ENCODE results near the gene SIRPA. TPM values are rescaled to one million over a fixed set of nuclear protein-coding genes. Genes with fewer than 3 reads are reported as not detected.

Gene SIRPA
- total and polyA plus RNA-seq, 10 of the 15 experiments (the other 5 are each of a cell fraction or from before 2014, with no cell fraction given) = 1.7 to 13.2 (median 5.0) TPM

GRCh38 chr20:1854246-1854645, 41.0 kb upstream of the SIRPA start:
- POLR2A ChIA-PET = no interaction called here

More at GRCh38 chr20:1854246-1854645, 41.0 kb upstream of the SIRPA start:
- peaks cover 19% of the 10 kb centered on the region for H3K4me1 ChIP-seq (ENCODE audit: control insufficient read depth, insufficient read depth, low read length)
- H3K9ac ChIP-seq (ENCODE audit: control insufficient read depth, insufficient read depth, low read length) = no peak overlapping the region
- intact Hi-C loops (cut with micrococcal nuclease; ENCODE audit: unreplicated experiment) (no loop called here), in situ Hi-C loops (cut with MboI) (no loop called here)
- no TSS peak for BruUV-seq (replicated peaks)
- DNase-seq (ENCODE audit: low read depth, low spot score) = no peak
- ATAC-seq = no peak
- H4K20me1 ChIP-seq (ENCODE audit: control insufficient read depth, insufficient read depth) = no peaks in the 10 kb centered on the region
- no peak overlapping the region for H3K4me2 ChIP-seq (ENCODE audit: control insufficient read depth, insufficient read depth)
- H3K9me3 ChIP-seq (replicated peaks; ENCODE audit: control insufficient read depth, insufficient read depth, low read length) = no peaks in the 10 kb centered on the region
- no peak for FAIRE-seq
- no peaks in the 10 kb centered on the region for H3K27me3 ChIP-seq (replicated peaks in 1 of 2; ENCODE audit: control insufficient read depth in 2 of 2, insufficient read depth in 2 of 2, low read length in 1 of 2)
- WGBS (ENCODE audit: insufficient coverage, insufficient replicate concordance, low lambda C conversion rate, missing lambda C conversion rate) = 47% methylated on average over 5 of the region's 5 CpGs
- no peaks in the 10 kb centered on the region for H3K36me3 ChIP-seq (ENCODE audit: control insufficient read depth in 2 of 2, insufficient read depth in 2 of 2, low read length in 1 of 2)
- no peaks in the 10 kb centered on the region for H3K79me2 ChIP-seq (ENCODE audit: control insufficient read depth, insufficient read depth, low read length)
- H3K27ac ChIP-seq (ENCODE audit: control insufficient read depth, insufficient read depth) = no peak overlapping the region
- SMC1A ChIA-PET (ENCODE audit: uncharacterized antibody, unreplicated experiment) = interaction anchor here (1.1 kb wide), 1 partner anchor 52 kb away, joined by 3 read pairs; no protein-coding TSS in a partner anchor
- TF ChIP-seq RELB (IDR thresholded peaks at IDR 0.05; ENCODE audit: low read depth) = no peak
- no peak for TF ChIP-seq NFYA (IDR thresholded peaks at IDR 0.05; ENCODE audit: borderline replicate concordance, low read depth, low read length)
- TF ChIP-seq PAX8 (IDR thresholded peaks at IDR 0.05) = no peak
- TF ChIP-seq CBX5 (IDR thresholded peaks at IDR 0.05; ENCODE audit: low read depth) = no peak
- TF ChIP-seq NRF1 (conservative IDR thresholded peaks at IDR 0.05; ENCODE audit: low read depth, low read length) = no peak
- no peak for TF ChIP-seq BACH1 (IDR thresholded peaks at IDR 0.05; ENCODE audit: borderline replicate concordance)
- TF ChIP-seq SIX5 (IDR thresholded peaks at IDR 0.05; ENCODE audit: low read depth, low read length, severe bottlenecking) = no peak
- TF ChIP-seq MXI1 (IDR thresholded peaks at IDR 0.05; ENCODE audit: low read depth, low read length) = no peak
- no peak for TF ChIP-seq CEBPZ (IDR thresholded peaks at IDR 0.05; ENCODE audit: low read depth, low read length)
- TF ChIP-seq WRNIP1 (IDR thresholded peaks at IDR 0.05; ENCODE audit: borderline replicate concordance, low read depth, low read length) = no peak
- TF ChIP-seq MAX (IDR thresholded peaks at IDR 0.05; ENCODE audit: low read depth, low read length) = no peak
- TF ChIP-seq SMAD1 (IDR thresholded peaks at IDR 0.05; ENCODE audit: low read depth, partially characterized antibody) = no peak
- TF ChIP-seq POLR2AphosphoS5 (IDR thresholded peaks at IDR 0.05; ENCODE audit: low read length) = no peak
- no peak for TF ChIP-seq ZNF622 (IDR thresholded peaks at IDR 0.05)
- TF ChIP-seq IKZF1 (conservative IDR thresholded peaks at IDR 0.05) = no peak
- no peak for TF ChIP-seq POLR2AphosphoS2 (IDR thresholded peaks at IDR 0.05; ENCODE audit: low read depth, low read length)
- TF ChIP-seq RELA (IDR thresholded peaks at IDR 0.05; ENCODE audit: borderline replicate concordance, partially characterized antibody) = no peak
- no peak for TF ChIP-seq EED (IDR thresholded peaks at IDR 0.05; ENCODE audit: low read depth)
- no peak for TF ChIP-seq RFX5 (IDR thresholded peaks at IDR 0.05; ENCODE audit: low read depth, low read length)
- H2AFZ ChIP-seq (ENCODE audit: control insufficient read depth, low read depth, low read length) = no peak overlapping the region
- RAD21 ChIA-PET (ENCODE audit: unreplicated experiment) = interaction anchor here (1.1 kb wide), 1 partner anchor 9 kb away, joined by 3 read pairs; no protein-coding TSS in a partner anchor
- CTCF ChIA-PET = interaction anchor here (1.2 to 2.0 kb wide), 2 partner anchors 9 to 16 kb away, joined by 3 to 5 read pairs; no protein-coding TSS in a partner anchor
- no peak overlapping the region for H3K4me3 ChIP-seq

All from GM12878 (cell line).